NCI-H128 (cell line): Measurements from ENCODE around the gene BMP5.

Experiments used
- DNase-seq: peaks from one replicate; lab custom pipeline; 2025; ENCODE audit not compliant: unreplicated experiment; lab: John Stamatoyannopoulos, UW

BMP5 gene

DNA sequence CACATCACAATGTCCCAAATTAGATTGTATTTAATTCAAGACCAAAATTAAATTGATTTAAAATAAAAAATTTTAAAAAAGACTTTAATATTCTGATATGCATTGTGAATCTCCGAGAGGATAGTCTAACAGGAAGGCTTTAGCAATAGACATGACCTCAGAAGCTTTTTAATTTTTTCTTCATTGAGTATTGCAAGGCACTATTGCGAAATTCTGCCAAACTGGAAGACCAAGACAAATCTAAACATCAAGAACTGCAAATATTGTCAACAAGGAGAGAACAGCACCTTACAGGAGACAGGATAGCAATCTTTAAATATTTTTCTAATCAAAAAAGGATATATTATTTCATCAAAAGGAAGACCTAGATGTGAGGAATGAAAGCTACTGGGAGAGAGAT, 56.9 kb downstream of the BMP5 start:
- no peak for DNase-seq

DNA sequence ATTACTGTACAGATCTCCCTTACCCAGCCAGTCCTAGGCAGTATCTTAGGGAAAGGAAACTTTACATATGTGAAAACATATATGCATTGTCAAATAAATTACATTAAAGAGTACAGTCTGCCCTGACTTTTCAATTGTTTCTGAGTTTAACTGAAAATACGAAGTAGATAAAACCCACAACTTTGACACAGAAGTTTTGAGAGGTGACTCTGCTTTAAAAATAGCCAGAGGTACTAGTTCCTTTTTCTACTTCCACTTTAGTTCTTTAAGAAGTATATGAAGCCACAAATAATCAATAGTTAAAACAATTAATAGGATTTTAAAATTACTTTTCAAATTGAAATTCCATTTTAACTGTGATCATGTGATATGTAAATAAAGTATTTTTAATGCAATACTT, 62.9 kb downstream of the BMP5 start:
- no peak for DNase-seq

DNA sequence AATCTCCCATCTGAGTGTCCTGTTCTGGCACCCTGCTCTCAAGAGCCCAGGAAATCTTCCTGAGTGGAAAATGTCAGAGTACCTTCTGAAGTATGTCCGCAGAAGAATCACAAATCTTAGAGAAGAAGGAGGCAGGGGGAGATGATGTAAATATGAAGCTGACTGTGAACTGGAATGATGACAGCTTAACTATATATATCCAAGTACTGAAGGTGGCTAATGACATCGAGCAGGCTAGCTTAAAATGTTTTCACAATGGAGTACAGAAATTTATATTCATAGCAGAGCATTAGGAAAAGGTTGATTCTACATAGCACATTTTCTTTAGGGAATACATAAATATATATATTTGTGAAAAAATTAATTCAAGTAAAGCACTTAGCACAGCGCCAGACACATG, 64.3 kb downstream of the BMP5 start:
- DNase-seq, result no peak

DNA sequence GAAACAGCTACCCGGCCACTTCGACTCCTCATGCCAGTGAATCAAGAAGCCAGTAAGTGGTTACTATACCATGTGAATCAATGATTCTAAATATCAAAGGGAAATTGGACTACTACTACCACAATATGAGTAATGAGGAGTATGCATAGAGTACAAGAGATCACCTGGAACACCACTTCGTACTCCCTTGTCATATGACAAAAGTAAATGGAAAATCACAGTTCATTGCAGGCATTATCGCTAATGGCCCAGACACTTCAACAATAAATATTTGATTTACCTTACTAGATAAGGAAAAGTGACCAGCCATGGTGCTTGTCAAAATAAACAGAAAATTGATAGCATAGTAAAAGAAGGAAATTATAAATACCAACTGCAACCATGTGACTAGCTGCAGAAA, 73.1 kb downstream of the BMP5 start:
- DNase-seq, result no peak

DNA sequence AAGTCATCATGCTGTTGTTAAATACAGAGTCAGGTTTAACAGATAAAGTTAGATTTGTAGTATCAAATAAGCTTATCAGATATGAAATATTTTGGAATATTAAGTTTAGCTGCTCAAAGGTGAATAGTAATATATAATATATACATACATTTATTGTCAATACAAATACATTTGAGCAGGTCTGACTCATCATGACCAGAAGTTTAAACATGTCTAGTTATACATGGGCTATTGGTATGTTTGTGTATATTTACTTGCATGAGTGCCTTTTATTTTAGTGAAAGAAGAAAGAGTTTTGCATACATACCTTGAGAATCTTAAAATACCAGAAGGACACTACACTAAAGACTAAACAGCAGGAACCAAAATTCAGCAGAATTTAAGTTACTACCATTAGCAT, 76.8 kb downstream of the BMP5 start:
- DNase-seq, result no peak

DNA sequence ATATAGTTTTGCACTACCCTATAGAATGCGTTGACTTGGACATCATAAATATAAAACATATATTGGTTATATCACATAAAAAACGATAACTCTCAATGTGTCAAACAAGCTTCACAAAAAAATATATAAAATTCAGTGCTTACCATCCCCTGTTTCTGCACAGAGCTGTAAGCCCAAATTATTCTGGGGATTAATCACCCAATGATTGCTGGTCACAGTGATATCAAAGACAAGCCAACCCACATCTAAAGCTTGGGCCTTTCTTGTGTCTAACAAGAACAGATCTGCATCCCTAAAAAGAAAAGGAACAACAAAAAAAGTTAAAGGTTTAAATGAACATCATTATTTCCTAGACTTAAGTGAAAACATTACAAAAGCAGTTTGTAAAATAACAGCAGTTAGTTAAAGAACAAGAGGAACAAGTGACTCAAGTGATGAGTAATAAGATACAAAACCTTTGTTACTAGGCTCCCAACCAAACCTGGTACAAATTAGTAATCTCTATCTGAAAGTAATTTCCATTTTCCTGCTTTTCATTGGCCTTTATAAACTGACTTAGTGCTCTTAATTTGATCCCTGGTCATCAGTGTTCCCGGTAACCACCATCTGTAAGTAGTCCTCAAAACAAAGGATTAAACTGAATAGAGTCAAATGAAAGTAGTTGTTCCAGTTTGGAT, 81.1 kb downstream of the BMP5 start:
- no peak for DNase-seq

DNA sequence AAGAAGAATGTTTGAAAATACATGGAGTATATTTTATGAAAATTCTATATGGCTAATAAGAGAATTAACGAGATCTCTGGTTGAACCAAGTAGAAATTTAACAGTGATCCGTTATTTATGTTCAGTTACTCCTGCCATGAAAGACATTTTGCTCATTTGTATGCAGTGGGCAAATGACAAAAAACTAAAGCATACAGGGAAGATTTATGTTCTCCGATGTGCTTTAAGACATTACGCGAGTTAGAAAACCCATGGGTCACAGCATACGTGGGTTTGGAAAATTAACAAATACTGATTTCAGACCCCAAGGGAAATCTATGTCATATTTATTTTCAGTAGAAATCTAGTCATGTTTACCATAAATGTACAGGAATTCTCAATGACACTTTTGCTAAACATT, 90.1 kb downstream of the BMP5 start:
- no peak for DNase-seq

DNA sequence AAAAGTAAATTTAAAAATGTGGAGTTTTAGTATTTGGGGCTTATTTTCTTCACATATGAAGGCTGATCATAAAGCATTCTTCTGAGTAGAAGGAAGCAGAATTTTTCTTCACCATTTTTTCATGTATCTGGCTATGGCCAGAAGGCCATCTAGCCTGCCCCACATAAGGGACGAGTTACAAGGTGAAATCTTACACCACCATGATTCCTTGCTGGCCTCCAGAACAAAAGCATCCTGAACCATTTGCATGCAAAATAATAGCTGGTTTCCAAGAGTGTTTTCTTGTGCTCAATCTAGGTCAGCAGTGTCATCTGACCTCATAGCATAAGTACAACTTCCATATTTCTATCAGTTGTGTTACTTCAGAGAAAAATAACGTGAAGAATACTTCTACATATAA, 93.1 kb downstream of the BMP5 start:
- DNase-seq, result no peak

DNA sequence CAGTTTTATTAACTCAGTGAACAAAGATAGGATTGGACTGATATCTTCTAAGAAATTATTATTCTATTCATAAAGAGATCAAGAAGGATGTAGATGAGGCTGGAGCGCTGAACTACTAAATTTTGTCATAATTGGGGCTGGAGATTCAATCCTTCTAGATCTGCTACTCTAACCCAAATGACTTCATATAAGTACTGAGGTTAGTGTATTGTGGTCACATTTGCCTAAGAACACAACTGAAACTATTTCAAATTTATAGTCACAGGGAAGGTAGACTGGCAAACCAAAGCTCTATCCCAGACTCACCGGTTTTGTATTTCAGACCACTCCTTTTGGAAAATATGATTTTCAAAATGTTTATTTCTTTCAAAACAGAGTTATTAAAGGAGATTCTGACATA, 96.7 kb downstream of the BMP5 start:
- DNase-seq, result no peak

DNA sequence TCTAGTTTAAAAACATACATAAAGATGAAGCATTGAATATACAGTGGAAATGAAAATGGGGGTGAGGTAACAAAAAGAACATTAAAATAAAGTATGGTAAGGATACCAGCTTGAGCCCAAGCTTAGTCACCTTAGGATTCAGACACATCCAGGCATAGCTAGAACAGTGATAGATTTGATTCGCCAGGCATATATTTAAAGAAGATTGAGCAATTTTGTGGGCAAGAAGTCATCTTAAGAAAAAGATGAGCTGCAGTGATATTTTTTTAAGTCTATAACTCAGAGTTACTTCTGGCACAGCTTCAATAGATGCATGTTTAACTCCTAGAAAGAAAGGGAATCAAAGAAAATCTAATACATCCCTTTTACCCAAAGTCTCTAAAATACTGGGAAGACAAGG, 97.9 kb downstream of the BMP5 start:
- DNase-seq, result no peak

DNA sequence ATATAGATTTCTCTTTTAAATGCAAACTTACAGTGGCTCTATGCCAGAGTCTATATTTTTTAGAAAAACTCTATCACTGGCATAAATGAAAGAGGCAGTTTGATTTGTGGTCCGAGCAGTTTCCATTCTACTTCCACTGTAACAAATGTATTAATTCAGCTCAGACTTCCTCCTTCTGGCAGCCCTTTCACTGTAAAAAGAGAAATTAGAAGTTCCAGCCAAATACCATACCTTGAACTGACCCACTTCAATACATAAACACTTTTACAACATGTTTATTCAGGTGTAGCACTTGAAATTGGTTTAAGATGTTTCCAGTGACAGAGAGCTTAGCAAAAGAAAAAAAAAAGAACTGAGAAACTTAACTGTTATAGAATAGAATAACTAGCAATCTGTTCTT, 99.3 kb downstream of the BMP5 start:
- DNase-seq, result no peak

DNA sequence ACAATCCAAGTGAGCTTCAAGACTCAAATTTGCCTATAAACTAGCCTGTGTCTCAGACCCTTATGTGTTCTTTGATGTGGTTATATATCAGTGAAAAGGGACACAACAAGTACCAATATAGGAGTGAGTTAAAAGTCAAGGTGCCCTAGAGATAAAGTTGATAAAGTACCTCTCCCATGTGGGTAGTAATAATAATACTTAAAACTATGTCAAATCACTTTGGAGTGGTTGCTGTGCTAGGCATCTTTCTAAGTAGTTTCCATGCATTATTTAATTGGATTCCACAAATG, 100.4 kb downstream of the BMP5 start:
- no peak for DNase-seq

DNA sequence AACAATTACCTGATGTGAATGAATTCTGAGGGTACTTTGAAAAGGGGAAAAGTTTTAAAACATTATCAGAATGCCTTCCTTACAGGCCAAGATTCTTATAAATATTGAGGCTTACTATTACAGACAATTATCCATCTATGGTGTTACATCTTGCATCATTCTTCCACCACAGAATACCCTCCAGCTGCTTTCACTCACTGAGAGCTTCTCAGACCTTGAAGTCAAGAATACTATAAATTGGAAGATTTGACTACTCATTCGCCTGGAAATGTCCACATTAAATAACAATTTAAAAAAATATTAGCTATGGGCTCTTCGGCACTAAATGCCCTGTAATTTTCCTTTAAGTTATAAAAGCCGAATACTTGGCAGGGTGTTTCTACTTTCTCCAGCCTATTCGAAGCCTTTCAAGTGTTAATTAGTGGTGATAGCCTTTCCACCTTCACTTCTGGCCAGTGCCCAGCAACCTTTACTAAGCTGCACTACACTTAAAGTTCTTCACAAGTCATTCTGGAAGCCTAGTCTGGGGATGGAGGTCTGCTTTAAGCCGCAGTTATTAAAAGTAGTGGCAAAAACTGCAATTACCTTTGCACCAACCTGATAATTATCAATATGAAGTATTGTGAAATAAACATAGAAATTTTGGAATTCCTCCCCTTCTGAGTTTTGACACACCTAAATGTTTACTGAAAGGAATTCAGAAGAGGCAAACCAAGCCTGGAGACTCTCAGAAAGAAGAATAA, 100.9 kb downstream of the BMP5 start:
- DNase-seq, result no peak

DNA sequence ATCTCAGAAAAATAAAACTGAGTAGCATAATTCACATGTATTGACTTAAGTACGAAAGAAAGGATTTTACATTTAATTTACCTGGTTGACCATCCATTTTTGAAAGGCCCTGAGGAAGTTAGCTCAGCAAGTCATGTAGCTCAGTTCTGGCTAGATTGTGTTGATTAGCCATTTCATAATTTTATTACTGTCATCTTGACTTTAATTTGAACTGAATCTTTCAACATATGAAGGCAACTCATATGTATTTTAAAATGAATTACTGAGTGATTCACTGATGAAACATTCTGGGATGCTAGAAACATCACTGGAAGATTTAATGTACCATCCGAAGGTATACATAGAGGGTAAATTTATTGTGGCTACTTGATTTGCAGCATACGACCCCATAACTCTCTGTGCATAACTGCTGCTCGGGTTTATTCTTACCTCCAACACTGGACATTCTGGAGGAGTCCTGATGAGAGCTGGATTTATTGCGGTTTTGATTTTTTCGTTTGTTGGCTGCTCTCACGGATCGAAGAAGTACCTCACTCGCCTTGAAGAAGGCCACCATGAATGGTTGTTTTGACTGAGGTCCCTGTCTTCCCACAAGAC, 101.7 kb downstream of the BMP5 start:
- no peak for DNase-seq

DNA sequence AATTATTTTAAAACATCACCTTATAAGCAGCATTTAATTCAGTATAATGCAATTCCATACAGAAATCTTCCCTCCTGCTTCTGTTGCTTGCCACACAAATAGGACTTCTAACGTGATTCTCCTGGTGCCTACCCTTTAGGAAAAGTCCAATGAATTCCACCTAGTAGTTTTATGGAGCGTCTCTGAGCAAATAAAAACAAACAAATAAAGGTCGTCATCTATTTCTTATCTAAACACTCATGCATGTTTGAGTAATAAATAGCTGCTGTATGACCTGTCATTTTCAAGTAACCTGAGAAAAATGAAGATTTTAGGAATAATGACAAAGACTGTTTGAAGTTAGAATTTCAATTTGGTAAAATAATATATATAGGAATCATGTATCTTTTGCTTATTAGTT, 102.7 kb downstream of the BMP5 start:
- no peak for DNase-seq

DNA sequence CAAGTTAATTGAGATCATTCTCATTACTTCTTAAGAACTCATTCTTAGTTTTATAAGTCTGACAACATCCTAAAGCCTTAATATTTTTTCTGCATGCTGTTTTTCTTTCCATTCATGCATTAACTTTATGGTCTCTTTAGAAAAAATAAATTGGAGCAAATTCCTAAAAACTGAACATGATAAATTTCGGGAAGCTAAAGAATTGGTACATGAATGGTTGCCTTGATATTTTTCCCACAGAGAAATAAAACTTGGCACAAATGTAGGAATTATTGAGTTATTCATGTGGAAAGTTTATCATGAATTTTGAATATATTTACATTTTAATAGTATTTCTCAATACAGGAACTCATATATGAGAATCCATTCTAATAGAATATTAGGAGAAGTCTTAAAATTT, 115.9 kb downstream of the BMP5 start:
- no peak for DNase-seq

DNA sequence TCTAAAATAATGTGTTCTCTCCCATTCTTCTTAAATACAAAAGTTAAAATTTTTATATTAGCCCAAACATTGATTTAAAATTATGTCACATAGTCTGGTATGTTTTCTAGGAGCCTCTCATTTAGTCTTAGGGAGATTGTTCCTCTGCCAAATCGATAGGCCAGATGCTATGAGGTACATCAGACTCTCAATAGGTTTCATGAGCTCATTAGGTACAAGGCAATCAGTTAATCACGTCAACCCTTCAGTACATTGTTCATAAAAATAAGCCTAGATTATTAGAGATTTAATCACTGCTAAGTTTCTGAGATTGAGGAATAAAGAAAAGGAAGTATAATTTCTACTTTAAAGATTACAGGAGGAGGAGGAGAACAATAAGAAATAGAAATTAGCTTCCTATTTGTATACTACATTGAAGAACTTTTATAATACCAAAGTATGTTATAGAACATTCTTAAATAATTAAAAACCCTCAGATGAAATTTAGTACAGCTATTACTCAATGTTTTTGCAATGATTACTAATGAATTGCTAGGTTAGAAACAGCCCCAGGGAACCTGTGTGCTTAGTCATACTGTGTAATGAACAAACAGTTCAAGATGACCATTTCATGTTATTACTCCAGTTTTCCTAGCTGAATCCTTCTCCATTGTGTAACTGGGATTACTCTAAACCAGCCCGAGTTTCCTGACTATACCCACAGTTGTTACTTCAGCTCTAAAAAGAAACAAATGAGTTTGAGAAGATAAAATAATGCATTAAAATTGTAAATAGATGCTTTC, 117.0 kb downstream of the BMP5 start:
- DNase-seq, result no peak

DNA sequence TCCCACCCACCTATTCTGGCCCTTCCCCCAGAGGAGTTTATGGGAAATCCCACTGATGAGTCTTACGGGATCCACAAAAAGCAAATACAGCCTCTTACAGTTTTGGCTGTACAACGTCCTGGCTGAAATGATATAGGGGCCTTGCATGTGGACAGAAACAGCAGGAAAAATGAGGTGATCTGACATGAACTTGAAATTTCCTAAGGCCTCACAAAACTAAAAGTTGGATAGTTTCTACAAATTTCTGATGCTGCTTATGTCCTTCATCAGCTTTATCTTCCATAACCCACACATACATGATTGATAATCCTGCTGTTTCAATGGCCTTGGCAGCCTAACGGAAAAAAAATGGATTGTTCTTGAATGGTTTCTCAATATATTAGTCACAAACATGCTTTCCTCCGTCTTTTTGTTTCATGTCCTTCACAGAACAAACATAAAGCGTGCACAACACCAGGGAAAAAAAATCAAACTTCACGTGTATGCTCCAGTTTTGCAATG, 118.8 kb downstream of the BMP5 start:
- DNase-seq, result no peak

DNA sequence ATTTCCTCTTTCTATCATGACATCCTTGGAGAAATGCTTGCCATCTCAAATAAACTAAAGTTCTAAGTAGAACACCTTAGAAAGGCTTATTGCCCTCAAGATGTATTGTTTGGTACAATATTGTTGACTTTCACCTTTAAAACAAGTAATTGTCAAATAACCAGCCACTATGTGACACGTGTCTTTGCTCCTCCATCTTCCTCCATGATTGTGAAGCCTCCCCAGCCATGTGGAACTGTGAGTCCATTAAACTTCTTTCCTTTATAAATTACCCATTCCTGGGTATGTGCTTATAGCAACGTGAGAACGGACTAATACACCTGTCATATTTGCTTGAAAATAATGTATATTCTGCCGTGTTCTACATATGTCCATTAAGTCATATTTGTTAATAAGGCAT, 126.5 kb downstream of the BMP5 start:
- no peak for DNase-seq

DNA sequence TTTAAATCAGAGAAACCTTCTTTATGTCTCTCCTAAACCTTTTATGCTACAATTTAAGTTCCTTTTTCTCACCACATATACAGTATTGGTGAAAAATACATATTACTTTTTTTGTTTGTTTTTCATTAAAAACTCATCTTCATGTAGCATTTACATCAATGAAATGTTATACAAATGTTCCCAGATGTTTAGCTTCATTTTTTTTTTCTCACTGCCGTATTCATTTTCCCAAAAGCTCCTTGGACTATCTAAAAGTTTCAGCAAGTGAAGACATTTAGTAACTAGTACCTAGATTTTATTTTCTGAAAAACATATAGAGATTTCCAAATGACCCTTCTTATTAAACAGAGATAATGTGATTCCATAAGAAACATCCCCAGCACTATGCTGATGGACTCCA, 128.9 kb downstream of the BMP5 start:
- no peak for DNase-seq

DNA sequence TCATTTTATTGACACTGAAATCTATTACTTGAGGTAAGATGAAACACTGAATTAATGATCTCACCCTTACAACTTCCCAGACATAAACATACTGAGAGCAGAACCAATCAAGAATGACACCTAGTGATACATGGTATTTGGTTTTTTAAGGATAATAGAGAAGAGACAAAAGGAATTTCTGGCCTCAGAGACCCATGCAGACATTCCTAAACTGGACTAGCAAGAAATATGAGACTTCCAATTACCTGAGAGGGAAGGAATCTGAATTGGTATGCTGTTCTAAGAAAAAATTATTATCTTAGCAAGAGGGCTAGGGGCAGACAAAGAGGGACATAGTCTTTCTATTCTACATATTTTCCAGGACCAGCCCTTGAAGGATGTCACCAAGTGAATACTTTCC, 141.1 kb downstream of the BMP5 start:
- DNase-seq, result no peak

DNA sequence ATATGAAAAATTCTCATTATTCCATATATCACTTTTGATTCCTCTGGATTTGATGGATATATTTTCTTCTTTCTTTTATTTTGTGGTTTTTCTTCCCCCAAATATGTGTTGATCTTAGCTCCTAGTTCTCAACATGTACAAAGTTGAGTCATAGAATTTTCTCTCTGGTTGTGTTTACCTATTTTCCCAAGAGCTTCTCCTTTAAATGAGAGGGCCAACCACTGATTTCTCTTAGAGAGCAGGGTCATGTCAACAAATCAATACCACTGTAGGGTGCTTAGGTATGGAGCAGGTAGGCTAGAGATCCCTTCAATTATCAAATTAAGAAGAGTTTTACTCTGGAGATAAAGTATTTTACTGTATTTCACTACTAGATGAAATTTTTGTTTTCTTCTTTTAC, 145.7 kb downstream of the BMP5 start:
- no peak for DNase-seq
